GM19328 (cell line): ENCODE data around the gene LNX2.
"Not testable (repeated sequence)": the region's sequence is repeated elsewhere in the genome, so short reads cannot be mapped to it uniquely, and the experiment has no call there.

Experiments used
- ATAC-seq: cut with Tn5 transposase; IDR thresholded peaks from one replicate; pipeline ENCODE4 v1.9.1; 2021; ENCODE audit warnings: mild to moderate bottlenecking, moderate library complexity; ENCODE audit not compliant: unreplicated experiment

LNX2 gene

GRCh38 chr13:27638001-27638400 lies 17.7 kb upstream of the LNX2 start:
- ATAC-seq, result no peak

- ATAC-seq, result no peak
Observed at GRCh38 chr13:27637289-27637626, 16.9 kb upstream of the LNX2 start.

- no peak for ATAC-seq
Observed at GRCh38 chr13:27636589-27637288, 16.4 kb upstream of the LNX2 start.

GRCh38 chr13:27635266-27635665 lies 14.9 kb upstream of the LNX2 start:
- no peak for ATAC-seq

- ATAC-seq, result no peak
Observed at GRCh38 chr13:27634791-27635190, 14.5 kb upstream of the LNX2 start.

- ATAC-seq, result no peak
Observed at GRCh38 chr13:27634231-27634630, 13.9 kb upstream of the LNX2 start.

GRCh38 chr13:27632648-27633047 lies 12.3 kb upstream of the LNX2 start:
- no peak for ATAC-seq

GRCh38 chr13:27632214-27632613 lies 11.9 kb upstream of the LNX2 start:
- no peak for ATAC-seq

GRCh38 chr13:27631665-27632064 lies 11.3 kb upstream of the LNX2 start:
- no peak for ATAC-seq

GRCh38 chr13:27631156-27631555 lies 10.8 kb upstream of the LNX2 start:
- no peak for ATAC-seq

GRCh38 chr13:27628766-27629165 lies 8.4 kb upstream of the LNX2 start:
- ATAC-seq, result not testable (repeated sequence)

- ATAC-seq, result no peak
Observed at GRCh38 chr13:27628081-27628480, 7.8 kb upstream of the LNX2 start.

GRCh38 chr13:27627380-27627779 lies 7.1 kb upstream of the LNX2 start:
- no peak for ATAC-seq

- no peak for ATAC-seq
Observed at GRCh38 chr13:27625839-27626238, 5.5 kb upstream of the LNX2 start.

GRCh38 chr13:27624071-27624470 lies 3.7 kb upstream of the LNX2 start:
- ATAC-seq, result no peak

- ATAC-seq, result no peak
Observed at GRCh38 chr13:27622881-27623280, 2.6 kb upstream of the LNX2 start.

GRCh38 chr13:27622102-27622820 lies 1.9 kb upstream of the LNX2 start:
- no peak for ATAC-seq

- ATAC-seq, result peak; percentile 54
Observed at GRCh38 chr13:27621366-27622101, 1.2 kb upstream of the LNX2 start, which contains the start of gene POLR1D. TSS of gene POLR1D (plus strand) at chr13:27621892. CDS start at chr13:27621984, 92 bp downstream.

- no peak for ATAC-seq
Observed at GRCh38 chr13:27621116-27621365, 712 bp upstream of the LNX2 start.

- peak; percentile 26 for ATAC-seq
Observed at GRCh38 chr13:27619728-27620376, 477 bp downstream of the LNX2 start.

- ATAC-seq, result no peak
Observed at GRCh38 chr13:27619093-27619727, 1.1 kb downstream of the LNX2 start.
